ENCODE measurements around the gene ACOT7. TPM values are rescaled to one million over a fixed set of nuclear protein-coding genes. Genes with fewer than 3 reads are reported as not detected.

The ACOT7 gene
- total RNA-seq, 1 experiment from 2014 or later, result 165 TPM

GRCh38 chr1:6440198-6441126 is 46.9 kb upstream of the ACOT7 start:
- Histone ChIP-seq H3K4me3 (ENCODE audit: low read length) (peak overlapping the region; percentile 53; the same call in 1 of the 2 replicates), H3K9ac (ENCODE audit: low read length) (no peak overlapping the region), H3K79me2 (ENCODE audit: low read length) (no peaks in the 10 kb centered on the region), H3K9me2 (replicated peaks; ENCODE audit: low read length) (no peaks in the 10 kb centered on the region), H2AFZ (ENCODE audit: low read length) (peak overlapping the region; percentile 75), H3K4me2 (ENCODE audit: low read length) (peak overlapping the region; percentile 71), H4K20me1 (ENCODE audit: low read length) (no peaks in the 10 kb centered on the region), H3F3A (ENCODE audit: low read length, unreplicated experiment) (no peaks in the 10 kb centered on the region), H3K4me1 (ENCODE audit: insufficient read depth, low read length) (no peaks in the 10 kb centered on the region; the same call in 1 of the 2 replicates), H3K9me3 (ENCODE audit: low read length) (no peaks in the 10 kb centered on the region), H3K36me3 (ENCODE audit: low read depth, low read length) (no peaks in the 10 kb centered on the region), H3K27me3 (ENCODE audit: low read length) (no peaks in the 10 kb centered on the region), H3K27ac (ENCODE audit: low read length) (no peak overlapping the region)
- DNase-seq (peak; percentile 85), ATAC-seq (peak; percentile 70)
- no peak for TF ChIP-seq EZH2phosphoT487 (IDR thresholded peaks at IDR 0.05; ENCODE audit: borderline replicate concordance, low read length)
- TF ChIP-seq CTCF (conservative IDR thresholded peaks at IDR 0.05; ENCODE audit: low read depth, low read length), result peak; percentile 53
- intact Hi-C loops (cut with micrococcal nuclease), result no loop called here
- CTCF ChIA-PET, result interaction anchor here (0.6 to 1.0 kb wide), 4 partner anchors 17 to 80 kb away, joined by 3 to 7 read pairs (median 4); no protein-coding TSS in a partner anchor
- POLR2A ChIA-PET (ENCODE audit: unreplicated experiment), result interaction anchor here (0.6 to 0.7 kb wide), 3 partner anchors 42 to 167 kb away, joined by 3 to 37 read pairs (median 3); partner anchors contain the start of gene PLEKHG5
- no TSS peak for BruUV-seq (replicated peaks)

GRCh38 chr1:6438047-6438525 is 44.5 kb upstream of the ACOT7 start:
- ATAC-seq, result peak; percentile 65
- Histone ChIP-seq H3K4me1 (ENCODE audit: insufficient read depth, low read length) (no peaks in the 10 kb centered on the region; the same call in 1 of the 2 replicates), H3K4me2 (ENCODE audit: low read length) (no peak overlapping the region), H3K9ac (ENCODE audit: low read length) (no peak overlapping the region), H3K36me3 (ENCODE audit: low read depth, low read length) (no peaks in the 10 kb centered on the region), H4K20me1 (ENCODE audit: low read length) (no peaks in the 10 kb centered on the region), H3K4me3 (ENCODE audit: low read length) (no peak overlapping the region), H3K9me3 (ENCODE audit: low read length) (no peaks in the 10 kb centered on the region), H3K27ac (ENCODE audit: low read length) (no peak overlapping the region), H3F3A (ENCODE audit: low read length, unreplicated experiment) (no peaks in the 10 kb centered on the region), H3K9me2 (replicated peaks; ENCODE audit: low read length) (no peaks in the 10 kb centered on the region), H3K79me2 (ENCODE audit: low read length) (no peaks in the 10 kb centered on the region), H3K27me3 (ENCODE audit: low read length) (no peaks in the 10 kb centered on the region), H2AFZ (ENCODE audit: low read length) (no peak overlapping the region)
- BruUV-seq (replicated peaks), result no TSS peak
- POLR2A ChIA-PET (ENCODE audit: unreplicated experiment), result interaction anchor here (0.6 kb wide), 1 partner anchor 12 kb away, joined by 4 read pairs; no protein-coding TSS in a partner anchor
- peak; percentile 92 for DNase-seq
- no peak for TF ChIP-seq EZH2phosphoT487 (IDR thresholded peaks at IDR 0.05; ENCODE audit: borderline replicate concordance, low read length)
- TF ChIP-seq CTCF (conservative IDR thresholded peaks at IDR 0.05; ENCODE audit: low read depth, low read length), result peak; percentile 94
- no peak for TF ChIP-seq EZH2 (IDR thresholded peaks at IDR 0.05; ENCODE audit: low read length, unreplicated experiment)
- intact Hi-C loops (cut with micrococcal nuclease), result loop anchor here (1.0 to 2.0 kb wide), 3 partner anchors 15 to 75 kb away; no protein-coding TSS in a partner anchor
- CTCF ChIA-PET, result interaction anchor here (0.6 to 2.9 kb wide), 14 partner anchors 15 to 233 kb away, joined by 3 to 29 read pairs (median 6); partner anchors contain the start of genes ACOT7 and HES2

Measured in PC-3 (cell line).